HepG2 (cell line): Measurements from ENCODE around the gene RAI2. TPM values are rescaled to one million over a fixed set of nuclear protein-coding genes. Genes with fewer than 3 reads are reported as not detected.

Experiments
- ATAC-seq: fragments of 200-7000 bp; cut with Tn5 transposase; 3 replicates; pipeline ENCODE4 v1.9.1; 2020; ENCODE audit warnings: mild to moderate bottlenecking, moderate library complexity
- BruUV-seq: library from RNA; stranded (reverse); fragments of 400-500 nt; replicated peaks from 2 replicates; lab custom pipeline; 2021; lab: Mats Ljungman, UMichigan
- CTCF ChIA-PET: fragments of 300-600 bp; formaldehyde crosslinking; extraction: SDS; loops from one replicate; lab custom pipeline; 2021; ENCODE audit warnings: low total read pairs, inconsistent platforms, low intra/inter-chr PET ratio; lab: Yijun Ruan, JAX
- POLR2A ChIA-PET: fragments of 350-600 bp; sonication (Branson Sonifier 250); formaldehyde crosslinking; loops from one replicate; lab custom pipeline; 2020; ENCODE audit warnings: antibody characterized with exemption, inconsistent platforms; lab: Yijun Ruan, JAX
- DNase-seq: peaks from one replicate; pipeline ENCODE4 v3.0.0-alpha.2; 2015; ENCODE audit warnings: low spot score
- FAIRE-seq: peaks from 3 replicates; lab custom pipeline; 2011; peaks lifted over from hg19 to GRCh38; lab: Jason Lieb, UNC
- H2AFZ ChIP-seq: one replicate; pipeline ENCODE4 v1.6.1; 2011; ENCODE audit warnings: low read length, inconsistent platforms
- H3K27ac ChIP-seq: fragments of 300-600 bp; 3 replicates; pipeline ENCODE4 v1.8.0; 2011; ENCODE audit warnings: mixed run types, mild to moderate bottlenecking, mixed read lengths, low read length, inconsistent platforms; ENCODE audit not compliant: insufficient read depth; ENCODE audit errors: extremely low read length
- H3K27me3 ChIP-seq, 2 experiments: fragments of 200-600 bp in 1 of 2; 2 replicates in 1 of 2; 3 replicates in 1 of 2; pipeline versions ENCODE4 v1.6.0 to v1.8.0; 2011; ENCODE audit warnings: low read length in 2 of 2, mild to moderate bottlenecking in 2 of 2, moderate library complexity in 2 of 2, inconsistent platforms in 1 of 2; ENCODE audit not compliant: insufficient read depth in 2 of 2, control insufficient read depth in 1 of 2
- H3K36me3 ChIP-seq, 2 experiments: fragments of 200-600 bp in 1 of 2; replicated peaks in 1 of 2; 2 replicates in 1 of 2; 3 replicates in 1 of 2; pipeline versions ENCODE4 v1.5.1 to v1.8.0; 2011; ENCODE audit warnings: low read length in 2 of 2, inconsistent platforms in 1 of 2; ENCODE audit not compliant: insufficient read depth in 2 of 2, control insufficient read depth in 1 of 2
- H3K4me1 ChIP-seq: 2 replicates; pipeline ENCODE4 v1.5.1; 2012; ENCODE audit warnings: low read length, inconsistent platforms; ENCODE audit not compliant: insufficient read depth
- H3K4me2 ChIP-seq: 2 replicates; pipeline ENCODE4 v1.6.0; 2011; ENCODE audit warnings: low read depth, low read length, inconsistent platforms
- H3K4me3 ChIP-seq, 3 experiments: fragments of 200-600 bp in 1 of 3; sonication (generic), shearing (Covaris generic) in 1 of 3; replicated peaks in 1 of 3; 2 replicates each; pipeline ENCODE4 v1.5.1; 2011 to 2016; ENCODE audit warnings: low read length in 3 of 3, inconsistent platforms in 2 of 3, low read depth in 2 of 3, mild to moderate bottlenecking in 2 of 3, control low read depth in 1 of 3, mixed read lengths in 1 of 3; ENCODE audit not compliant: insufficient read depth in 1 of 3
- H3K79me2 ChIP-seq: one replicate; pipeline ENCODE4 v1.6.1; 2011; ENCODE audit warnings: low read length, inconsistent platforms; ENCODE audit not compliant: insufficient read depth
- H3K9ac ChIP-seq: 2 replicates; pipeline ENCODE4 v1.6.0; 2011; ENCODE audit warnings: mild to moderate bottlenecking, low read depth, low read length, inconsistent platforms; ENCODE audit not compliant: insufficient read depth
- H3K9me3 ChIP-seq: 2 replicates; pipeline ENCODE4 v1.5.1; 2012; ENCODE audit warnings: mild to moderate bottlenecking, low read length
- H4K20me1 ChIP-seq: 2 replicates; pipeline ENCODE4 v1.6.0; 2011; ENCODE audit warnings: inconsistent platforms, mild to moderate bottlenecking, low read length, moderate library complexity; ENCODE audit not compliant: insufficient read depth
- CTCF ChIP-seq: sonication (generic); formaldehyde crosslinking; IDR thresholded peaks from 2 replicates; pipeline ENCODE4 v1.5.0; 2020; ENCODE audit warnings: mild to moderate bottlenecking, missing genetic modification reagents, moderate library complexity
- HDAC2 ChIP-seq: sonication (generic); formaldehyde crosslinking; IDR thresholded peaks from 2 replicates; pipeline ENCODE4 v1.4.0; 2020; ENCODE audit warnings: missing genetic modification reagents
- IRF1 ChIP-seq: sonication (generic); formaldehyde crosslinking; IDR thresholded peaks from 2 replicates; pipeline ENCODE4 v1.4.0; 2020; ENCODE audit warnings: low read depth, mild to moderate bottlenecking, missing genetic modification reagents
- KDM6A ChIP-seq: IDR thresholded peaks from 2 replicates; pipeline ENCODE4 v1.6.1; 2016; ENCODE audit warnings: low read depth
- SIX4 ChIP-seq: sonication (generic); formaldehyde crosslinking; IDR thresholded peaks from 2 replicates; pipeline ENCODE4 v1.4.0; 2020; ENCODE audit warnings: missing genetic modification reagents
- ZMYM4 ChIP-seq: sonication (generic); formaldehyde crosslinking; IDR thresholded peaks from 2 replicates; pipeline ENCODE4 v1.8.1; 2023; ENCODE audit warnings: mild to moderate bottlenecking, missing genetic modification reagents
- ZNF224 ChIP-seq: sonication (generic); formaldehyde crosslinking; IDR thresholded peaks from 2 replicates; pipeline ENCODE4 v1.5.0; 2020; ENCODE audit warnings: mild to moderate bottlenecking, missing genetic modification reagents
- ZNF605 ChIP-seq: sonication (generic); formaldehyde crosslinking; IDR thresholded peaks from 2 replicates; pipeline ENCODE4 v1.8.0; 2022; ENCODE audit warnings: mild to moderate bottlenecking, missing genetic modification reagents
- WGBS: methylation state at CpG from one replicate; pipeline ENCODE4 v1.1.6; 2017; ENCODE audit warnings: low lambda C conversion rate; 5-methylcytosine and 5-hydroxymethylcytosine counted together
- in situ Hi-C: cut with HindIII; loops from 2 replicates; pipeline ENCODE4 v1.10.0; 2017; ENCODE audit warnings: low pct_unique_long_range_greater_than_20kb; ENCODE audit not compliant: extremely low pct_ligation_motif_present
- intact Hi-C: fragments of 100-400 bp; cut with micrococcal nuclease; formaldehyde crosslinking; loops from one replicate; pipeline ENCODE4 v1.10.0; 2022; ENCODE audit not compliant: unreplicated experiment
- polyA plus RNA-seq, 8 experiments: library from polyadenylated mRNA; depleted of rRNA in 3 of 8; stranded (reverse) in 7 of 8; unstranded in 1 of 8; fragments of >200 nt; fragmentation: Illumina TruSeq in 4 of 8; extraction: Trizol in 4 of 8; gene quantifications; 2 replicates each; pipeline versions ENCODE4 v1.2.1 to v1.2.3, GENCODE V29; 2011 to 2016; ENCODE audit warnings: low read depth in 4 of 8, missing spikeins in 1 of 8, mixed read lengths in 1 of 8; ENCODE audit not compliant: insufficient read depth in 1 of 8
- total RNA-seq, 5 experiments: library from RNA; depleted of rRNA; stranded (reverse); fragments of >200 nt; fragmentation: Illumina TruSeq; extraction: Trizol; gene quantifications; 2 replicates each; pipeline ENCODE4 v1.2.3, GENCODE V29; 2016; ENCODE audit warnings: low read depth in 1 of 5

Gene RAI2
- total and polyA plus RNA-seq, 2 of the 13 experiments (the other 11 are each of a cell fraction or from before 2014, with no cell fraction given), result not detected

- TF ChIP-seq IRF1, result no peak
- no peak for TF ChIP-seq KDM6A
- TF ChIP-seq ZNF605 (CRISPR knock-in tag), result no peak
- no peak for TF ChIP-seq CTCF (CRISPR knock-in tag)
- no peak for TF ChIP-seq SIX4 (CRISPR knock-in tag)
- no peak for TF ChIP-seq HDAC2 (CRISPR knock-in tag)
- TF ChIP-seq ZNF224, result no peak
Observed at GRCh38 chrX:17854531-17854930, 6.6 kb downstream of the RAI2 start (continued).

GRCh38 chrX:17854069-17854468 is 7.0 kb downstream of the RAI2 start:
- no peak overlapping the region for H3K4me2 ChIP-seq
- 0% methylated on average over 2 of the region's 2 CpGs for WGBS
- in situ Hi-C loops, result no loop called here
- no peak overlapping the region for H3K9ac ChIP-seq
- H3K9me3 ChIP-seq, result no peaks in the 10 kb centered on the region
- FAIRE-seq, result no peak
- BruUV-seq, result no TSS peak
- DNase-seq, result no peak
- POLR2A ChIA-PET, result no interaction called here
- H3K4me1 ChIP-seq, result no peaks in the 10 kb centered on the region
- ATAC-seq, result no peak
- no peak for TF ChIP-seq ZMYM4
- no peak overlapping the region for H2AFZ ChIP-seq
- intact Hi-C loops, result no loop called here
- CTCF ChIA-PET, result no interaction called here
- peaks cover 0 to 7% of the 10 kb centered on the region in 2 experiments; a peak in 1 of 5 replicates for H3K27me3 ChIP-seq
- H3K4me3 ChIP-seq, result no peak overlapping the region
- no peaks in the 10 kb centered on the region for H3K79me2 ChIP-seq
- no peaks in the 10 kb centered on the region for H4K20me1 ChIP-seq
- no peak overlapping the region for H3K27ac ChIP-seq
- H3K36me3 ChIP-seq, result no peaks in the 10 kb centered on the region
